Activated T-cell treated with anti-CD3 and anti-CD28 coated beads for 4 hours (primary cell): ENCODE data around the gene USP30.

Experiments used
- DNase-seq: peaks from one replicate; pipeline ENCODE4 v3.0.0-alpha.2; 2020

USP30 gene

GRCh38 chr12:109098183-109098604, 45.8 kb downstream of the USP30 start:
- no peak for DNase-seq

- DNase-seq, result no peak
Observed at GRCh38 chr12:109098651-109099050, 46.3 kb downstream of the USP30 start.

- no peak for DNase-seq
Observed at GRCh38 chr12:109099431-109100020, 47.1 kb downstream of the USP30 start.

- DNase-seq, result no peak
Observed at GRCh38 chr12:109100741-109101140, 48.4 kb downstream of the USP30 start.

GRCh38 chr12:109102491-109102890, 50.1 kb downstream of the USP30 start:
- DNase-seq, result no peak

GRCh38 chr12:109105176-109105575, 52.8 kb downstream of the USP30 start:
- DNase-seq, result no peak

GRCh38 chr12:109109746-109110350, 57.5 kb downstream of the USP30 start:
- no peak for DNase-seq

GRCh38 chr12:109110988-109111495, 58.7 kb downstream of the USP30 start:
- peak; percentile 24 for DNase-seq

GRCh38 chr12:109112720-109113465, 60.5 kb downstream of the USP30 start:
- DNase-seq, result no peak

GRCh38 chr12:109113661-109114321, 61.4 kb downstream of the USP30 start:
- no peak for DNase-seq

- no peak for DNase-seq
Observed at GRCh38 chr12:109114644-109115043, 62.3 kb downstream of the USP30 start.

- DNase-seq, result no peak
Observed at GRCh38 chr12:109115404-109115757, 63.0 kb downstream of the USP30 start.

- DNase-seq, result no peak
Observed at GRCh38 chr12:109115758-109116610, 63.6 kb downstream of the USP30 start, which contains the start of gene ACACB. Gene ACACB (plus strand): TSS chr12:109116587. CDS start chr12:109139406, 22,819 bp downstream.

- DNase-seq, result no peak
Observed at GRCh38 chr12:109116611-109116949, 64.2 kb downstream of the USP30 start.

- DNase-seq, result no peak
Observed at GRCh38 chr12:109120095-109120494, 67.7 kb downstream of the USP30 start.

- DNase-seq, result no peak
Observed at GRCh38 chr12:109120557-109120956, 68.2 kb downstream of the USP30 start.

- no peak for DNase-seq
Observed at GRCh38 chr12:109121346-109121880, 69.0 kb downstream of the USP30 start.

GRCh38 chr12:109124878-109125648, 72.7 kb downstream of the USP30 start:
- no peak for DNase-seq

- no peak for DNase-seq
Observed at GRCh38 chr12:109125791-109126190, 73.4 kb downstream of the USP30 start.

- DNase-seq, result no peak
Observed at GRCh38 chr12:109126784-109127183, 74.4 kb downstream of the USP30 start.

- no peak for DNase-seq
Observed at GRCh38 chr12:109127533-109128242, 75.3 kb downstream of the USP30 start.
